ENCODE results near the gene MEPCE.
A peak's percentile ranks its signal among the peaks of the same experiment; 100 is the strongest.

Gene MEPCE

DNA sequence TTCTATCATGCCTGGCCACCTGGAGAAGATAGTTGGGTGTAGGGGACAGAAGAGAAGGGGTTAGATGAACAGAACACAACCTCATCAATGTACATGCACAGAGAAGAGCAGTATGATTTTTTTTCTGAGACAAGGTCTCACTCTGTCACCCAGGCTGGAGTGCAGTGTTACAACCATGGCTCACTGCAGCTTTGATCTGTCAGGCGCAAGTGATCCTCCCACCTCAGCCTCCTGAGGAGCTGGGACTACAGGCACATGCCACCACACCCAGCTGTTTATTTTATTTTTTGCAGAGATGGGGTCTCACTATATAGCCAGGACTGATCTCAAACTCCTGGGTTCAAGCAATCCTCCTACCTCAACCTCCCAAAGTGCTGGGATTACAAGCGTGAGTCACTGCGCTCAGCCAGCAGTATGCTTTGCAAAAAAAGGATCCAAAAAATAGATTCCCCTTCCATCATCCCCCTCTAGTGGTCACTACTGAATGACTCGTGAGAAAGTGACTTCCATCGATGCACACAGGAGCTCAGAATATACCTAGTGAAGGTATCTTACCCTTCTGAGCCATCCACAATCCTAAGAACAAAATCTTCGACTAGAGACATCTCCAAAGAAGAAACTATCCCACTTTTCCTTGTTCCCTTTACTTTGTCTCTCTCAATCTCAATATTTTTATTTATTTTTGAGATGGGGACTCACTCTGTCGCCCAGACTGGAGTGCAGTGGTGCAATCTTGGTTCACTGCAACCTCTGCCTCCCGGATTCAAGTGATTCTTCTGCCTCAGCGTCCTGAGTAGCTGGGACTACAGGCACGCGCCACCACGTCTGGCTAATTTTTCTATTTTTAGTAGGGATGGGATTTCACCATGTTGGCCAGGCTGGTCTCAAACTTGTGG is 22.1 kb upstream of the MEPCE start:
- Histone ChIP-seq H2BK5ac (ENCODE audit: low read length) (no peak overlapping the region), H3K9ac (ENCODE audit: low read depth, low read length, poor library complexity) (no peak overlapping the region), H3K27ac (replicated peaks; ENCODE audit: low read length) (no peak overlapping the region), H3K23ac (ENCODE audit: low read depth, low read length, poor library complexity) (no peak overlapping the region), H3K4ac (ENCODE audit: low read length) (no peak overlapping the region), H3K36me3 (replicated peaks in 1 of 2; ENCODE audit: control insufficient read depth in 2 of 2, insufficient read depth in 2 of 2, low read length in 2 of 2) (no peaks in the 10 kb centered on the region), H4K91ac (ENCODE audit: low read depth, low read length, poor library complexity) (no peak overlapping the region), H2AFZ (ENCODE audit: low read length) (no peak overlapping the region), H3K14ac (ENCODE audit: low read length) (no peak overlapping the region), H2BK15ac (ENCODE audit: low read length) (no peak overlapping the region), H2BK120ac (ENCODE audit: low read depth, low read length) (no peak overlapping the region), H3K4me3 (ENCODE audit: low read length in 2 of 2) (no peak overlapping the region), H3K18ac (ENCODE audit: low read length) (no peak overlapping the region), H4K8ac (ENCODE audit: low read depth, low read length) (no peak overlapping the region), H3K4me2 (ENCODE audit: insufficient read depth, low read length, poor library complexity, severe bottlenecking) (no peak overlapping the region), H3K9me3 (replicated peaks in 1 of 2; ENCODE audit: control insufficient read depth in 2 of 2, insufficient read depth in 1 of 2, low read depth in 1 of 2, low read length in 2 of 2) (no peaks in the 10 kb centered on the region), H3K79me1 (ENCODE audit: low read depth, low read length) (no peaks in the 10 kb centered on the region), H3K4me1 (ENCODE audit: control insufficient read depth in 2 of 2, insufficient read depth in 1 of 2, low read depth in 1 of 2, low read length in 2 of 2) (no peaks in the 10 kb centered on the region), H2AK5ac (ENCODE audit: low read depth, low read length) (no peak overlapping the region), H3K27me3 (ENCODE audit: control insufficient read depth in 3 of 3, insufficient read depth in 3 of 3, low read depth in 1 of 3, low read length in 3 of 3) (peaks cover 0 to 1% (median 0%) of the 10 kb centered on the region in 3 experiments), H2BK12ac (ENCODE audit: low read length) (no peak overlapping the region)
- WGBS, 2 donors (ENCODE audit: extremely low coverage in 2 of 2, insufficient read length in 2 of 2, insufficient replicate concordance in 1 of 2): no CpG with 5 or more reads among the region's 12 CpGs
- peak; percentile 56 for DNase-seq (ENCODE audit: low spot score)

DNA sequence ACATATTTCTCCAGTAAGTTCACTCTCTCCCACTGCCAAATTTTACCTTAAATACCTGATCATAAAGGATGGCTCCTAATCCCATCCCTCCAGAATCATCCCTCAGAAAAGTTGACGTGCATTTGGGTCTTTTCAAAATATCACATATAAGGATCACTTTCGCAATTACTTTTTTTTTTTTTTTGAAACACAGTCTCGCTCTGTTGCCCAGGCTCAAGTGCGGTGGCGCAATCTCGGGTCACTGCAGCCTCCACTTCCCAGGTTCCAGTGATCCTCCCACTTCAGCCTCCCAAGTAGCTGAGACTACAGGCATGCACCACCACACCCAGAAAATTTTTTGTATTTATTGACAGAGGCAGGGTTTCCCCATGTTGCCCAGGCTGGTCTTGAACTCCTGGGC is 18.5 kb upstream of the MEPCE start:
- Histone ChIP-seq H2AK5ac (ENCODE audit: low read depth, low read length) (no peak overlapping the region), H3K4ac (ENCODE audit: low read length) (no peak overlapping the region), H2BK12ac (ENCODE audit: low read length) (no peak overlapping the region), H3K36me3 (replicated peaks in 1 of 2; ENCODE audit: control insufficient read depth in 2 of 2, insufficient read depth in 2 of 2, low read length in 2 of 2) (no peaks in the 10 kb centered on the region), H3K27me3 (ENCODE audit: control insufficient read depth in 3 of 3, insufficient read depth in 3 of 3, low read depth in 1 of 3, low read length in 3 of 3) (peaks cover 0 to 1% (median 0%) of the 10 kb centered on the region in 3 experiments), H3K14ac (ENCODE audit: low read length) (no peak overlapping the region), H2BK120ac (ENCODE audit: low read depth, low read length) (no peak overlapping the region), H3K18ac (ENCODE audit: low read length) (no peak overlapping the region), H3K9me3 (replicated peaks in 1 of 2; ENCODE audit: control insufficient read depth in 2 of 2, insufficient read depth in 1 of 2, low read depth in 1 of 2, low read length in 2 of 2) (no peaks in the 10 kb centered on the region), H2AFZ (ENCODE audit: low read length) (no peak overlapping the region), H3K4me2 (ENCODE audit: insufficient read depth, low read length, poor library complexity, severe bottlenecking) (no peak overlapping the region), H3K9ac (ENCODE audit: low read depth, low read length, poor library complexity) (no peak overlapping the region), H2BK15ac (ENCODE audit: low read length) (no peak overlapping the region), H3K27ac (replicated peaks; ENCODE audit: low read length) (no peak overlapping the region), H4K91ac (ENCODE audit: low read depth, low read length, poor library complexity) (no peak overlapping the region), H3K4me1 (ENCODE audit: control insufficient read depth in 2 of 2, insufficient read depth in 1 of 2, low read depth in 1 of 2, low read length in 2 of 2) (peaks cover 0 to 4% of the 10 kb centered on the region in 2 donors), H3K23ac (ENCODE audit: low read depth, low read length, poor library complexity) (no peak overlapping the region), H2BK5ac (ENCODE audit: low read length) (no peak overlapping the region), H3K4me3 (ENCODE audit: low read length in 2 of 2) (no peak overlapping the region), H4K8ac (ENCODE audit: low read depth, low read length) (no peak overlapping the region), H3K79me1 (ENCODE audit: low read depth, low read length) (no peaks in the 10 kb centered on the region)
- no CpG with 5 or more reads among the region's 6 CpGs for WGBS, 2 donors (ENCODE audit: extremely low coverage in 2 of 2, insufficient read length in 2 of 2, insufficient replicate concordance in 1 of 2)
- no peak for DNase-seq (ENCODE audit: low spot score)

DNA sequence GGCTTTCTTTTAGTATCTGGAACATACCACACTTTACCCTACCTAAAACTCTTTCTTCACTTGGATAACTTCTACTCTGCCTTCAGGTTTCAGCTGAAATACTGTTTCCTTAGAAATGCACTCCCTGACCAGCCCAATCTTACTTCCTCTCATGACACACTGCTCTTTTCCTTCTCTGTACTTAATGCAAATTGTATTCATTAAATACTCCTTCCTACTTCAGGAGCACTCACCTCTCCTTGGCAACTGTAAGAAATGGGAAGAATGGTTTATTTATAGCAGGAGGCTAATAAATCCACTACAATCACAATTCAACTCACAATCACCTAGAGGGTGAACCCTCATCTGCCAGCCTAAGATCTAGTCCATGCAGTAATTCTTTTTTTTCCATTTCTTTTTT is 16.3 kb upstream of the MEPCE start:
- Histone ChIP-seq H3K4me1 (ENCODE audit: control insufficient read depth in 2 of 2, insufficient read depth in 1 of 2, low read depth in 1 of 2, low read length in 2 of 2) (peaks cover 0 to 4% of the 10 kb centered on the region in 2 donors), H3K36me3 (replicated peaks in 1 of 2; ENCODE audit: control insufficient read depth in 2 of 2, insufficient read depth in 2 of 2, low read length in 2 of 2) (no peaks in the 10 kb centered on the region), H2BK120ac (ENCODE audit: low read depth, low read length) (no peak overlapping the region), H2BK5ac (ENCODE audit: low read length) (no peak overlapping the region), H2BK12ac (ENCODE audit: low read length) (no peak overlapping the region), H3K9ac (ENCODE audit: low read depth, low read length, poor library complexity) (no peak overlapping the region), H3K27me3 (ENCODE audit: control insufficient read depth in 3 of 3, insufficient read depth in 3 of 3, low read depth in 1 of 3, low read length in 3 of 3) (peaks cover 0 to 1% (median 0%) of the 10 kb centered on the region in 3 experiments), H3K18ac (ENCODE audit: low read length) (no peak overlapping the region), H4K8ac (ENCODE audit: low read depth, low read length) (no peak overlapping the region), H3K27ac (replicated peaks; ENCODE audit: low read length) (no peak overlapping the region), H3K9me3 (replicated peaks in 1 of 2; ENCODE audit: control insufficient read depth in 2 of 2, insufficient read depth in 1 of 2, low read depth in 1 of 2, low read length in 2 of 2) (no peaks in the 10 kb centered on the region), H2AK5ac (ENCODE audit: low read depth, low read length) (no peak overlapping the region), H3K79me1 (ENCODE audit: low read depth, low read length) (no peaks in the 10 kb centered on the region), H3K23ac (ENCODE audit: low read depth, low read length, poor library complexity) (no peak overlapping the region), H2BK15ac (ENCODE audit: low read length) (no peak overlapping the region), H3K4me3 (ENCODE audit: low read length in 2 of 2) (no peak overlapping the region), H4K91ac (ENCODE audit: low read depth, low read length, poor library complexity) (no peak overlapping the region), H2AFZ (ENCODE audit: low read length) (peak overlapping the region; percentile 24), H3K14ac (ENCODE audit: low read length) (no peak overlapping the region), H3K4ac (ENCODE audit: low read length) (no peak overlapping the region), H3K4me2 (ENCODE audit: insufficient read depth, low read length, poor library complexity, severe bottlenecking) (no peak overlapping the region)
- no peak for DNase-seq (ENCODE audit: low spot score)

GRCh38 chr7:100413889-100414288 is 15.7 kb upstream of the MEPCE start:
- no CpG with 5 or more reads among the region's 1 CpG for WGBS, 2 donors (ENCODE audit: extremely low coverage in 2 of 2, insufficient read length in 2 of 2, insufficient replicate concordance in 1 of 2)
- H2AK5ac ChIP-seq (ENCODE audit: low read depth, low read length): no peak overlapping the region
- no peak overlapping the region for H2BK15ac ChIP-seq (ENCODE audit: low read length)

More at GRCh38 chr7:100413889-100414288, 15.7 kb upstream of the MEPCE start:
- no peak overlapping the region for H3K9ac ChIP-seq (ENCODE audit: low read depth, low read length, poor library complexity)
- H3K9me3 ChIP-seq (replicated peaks in 1 of 2; ENCODE audit: control insufficient read depth in 2 of 2, insufficient read depth in 1 of 2, low read depth in 1 of 2, low read length in 2 of 2): no peaks in the 10 kb centered on the region
- no peak overlapping the region for H3K18ac ChIP-seq (ENCODE audit: low read length)
- no peak overlapping the region for H2BK120ac ChIP-seq (ENCODE audit: low read depth, low read length)
- H3K4ac ChIP-seq (ENCODE audit: low read length): no peak overlapping the region
- no peak for DNase-seq (ENCODE audit: low spot score)
- no peaks in the 10 kb centered on the region for H3K36me3 ChIP-seq (replicated peaks in 1 of 2; ENCODE audit: control insufficient read depth in 2 of 2, insufficient read depth in 2 of 2, low read length in 2 of 2)
- no peak overlapping the region for H3K14ac ChIP-seq (ENCODE audit: low read length)
- no peak overlapping the region for H3K4me3 ChIP-seq (ENCODE audit: low read length in 2 of 2)
- H3K27ac ChIP-seq (replicated peaks; ENCODE audit: low read length): no peak overlapping the region
- H3K27me3 ChIP-seq (ENCODE audit: control insufficient read depth in 3 of 3, insufficient read depth in 3 of 3, low read depth in 1 of 3, low read length in 3 of 3): peaks cover 0 to 1% (median 0%) of the 10 kb centered on the region in 3 experiments
- no peak overlapping the region for H3K4me2 ChIP-seq (ENCODE audit: insufficient read depth, low read length, poor library complexity, severe bottlenecking)
- no peak overlapping the region for H2BK5ac ChIP-seq (ENCODE audit: low read length)
- H2BK12ac ChIP-seq (ENCODE audit: low read length): no peak overlapping the region
- H4K91ac ChIP-seq (ENCODE audit: low read depth, low read length, poor library complexity): no peak overlapping the region
- H3K4me1 ChIP-seq (ENCODE audit: control insufficient read depth in 2 of 2, insufficient read depth in 1 of 2, low read depth in 1 of 2, low read length in 2 of 2): peaks cover 0 to 4% of the 10 kb centered on the region in 2 donors
- no peak overlapping the region for H4K8ac ChIP-seq (ENCODE audit: low read depth, low read length)
- H3K23ac ChIP-seq (ENCODE audit: low read depth, low read length, poor library complexity): no peak overlapping the region
- H3K79me1 ChIP-seq (ENCODE audit: low read depth, low read length): no peaks in the 10 kb centered on the region
- no peak overlapping the region for H2AFZ ChIP-seq (ENCODE audit: low read length)
